C4-2B (cell line): Measurements from ENCODE around the gene ALKBH1.

Experiments used
- CTCF ChIP-seq: fragments of 450-650 bp; conservative IDR thresholded peaks from 2 replicates; pipeline ENCODE4 v1.5.1; 2017; ENCODE audit warnings: mild to moderate bottlenecking
- ZFX ChIP-seq: fragments of 450-650 bp; IDR thresholded peaks from 2 replicates; pipeline ENCODE4 v1.6.1; 2017

- TF ChIP-seq CTCF (no peak), ZFX (no peak)
These were observed 65.4 kb downstream of the ALKBH1 start for GRCh38 chr14:77642407-77642806.
